GM19239 (cell line): Measurements from ENCODE around the gene SLC6A11.

ENCODE experiments used
- DNase-seq: peaks from one replicate; pipeline ENCODE4 v3.0.0; 2011; ENCODE audit warnings: low spot score; ENCODE audit not compliant: insufficient read length
- FAIRE-seq: peaks from 2 replicates; lab custom pipeline; 2011; peaks lifted over from hg19 to GRCh38; lab: Jason Lieb, UNC

The SLC6A11 gene

GRCh38 chr3:10972072-10972782 is 156.2 kb downstream of the SLC6A11 start:
- DNase-seq (no peak), FAIRE-seq (no peak)

- FAIRE-seq = no peak
These were observed 157.1 kb downstream of the SLC6A11 start for GRCh38 chr3:10973046-10973595.

GRCh38 chr3:10974131-10974530 is 158.1 kb downstream of the SLC6A11 start:
- DNase-seq (no peak), FAIRE-seq (no peak)

More at GRCh38 chr3:10973046-10973595, 157.1 kb downstream of the SLC6A11 start:
- DNase-seq = no peak

- DNase-seq (no peak), FAIRE-seq (no peak)
These were observed 158.8 kb downstream of the SLC6A11 start for GRCh38 chr3:10974746-10975375.

GRCh38 chr3:10975695-10976234 is 159.7 kb downstream of the SLC6A11 start:
- FAIRE-seq = no peak
- no peak for DNase-seq

GRCh38 chr3:10976770-10977169 is 160.7 kb downstream of the SLC6A11 start:
- FAIRE-seq = no peak

GRCh38 chr3:10977892-10978510 is 162.0 kb downstream of the SLC6A11 start:
- FAIRE-seq = no peak
- DNase-seq = no peak

More at GRCh38 chr3:10976770-10977169, 160.7 kb downstream of the SLC6A11 start:
- DNase-seq = no peak

GRCh38 chr3:10978956-10979355 is 162.9 kb downstream of the SLC6A11 start:
- DNase-seq (no peak), FAIRE-seq (no peak)

- no peak for FAIRE-seq
- DNase-seq = no peak
These were observed 164.3 kb downstream of the SLC6A11 start for GRCh38 chr3:10980312-10980711.

GRCh38 chr3:10981031-10981430 is 165.0 kb downstream of the SLC6A11 start:
- DNase-seq = no peak
- FAIRE-seq = no peak

GRCh38 chr3:10981961-10982360 is 165.9 kb downstream of the SLC6A11 start:
- no peak for DNase-seq
- no peak for FAIRE-seq

GRCh38 chr3:10982782-10983181 is 166.8 kb downstream of the SLC6A11 start:
- FAIRE-seq (no peak), DNase-seq (no peak)

GRCh38 chr3:10983219-10983916 is 167.3 kb downstream of the SLC6A11 start:
- DNase-seq = peak; percentile 71
- peak; percentile 79 for FAIRE-seq

- no peak for FAIRE-seq
- DNase-seq = no peak
These were observed 168.4 kb downstream of the SLC6A11 start for GRCh38 chr3:10984371-10984896.

- FAIRE-seq = no peak
These were observed 169.2 kb downstream of the SLC6A11 start for GRCh38 chr3:10985181-10985580.

GRCh38 chr3:10986592-10986991 is 170.6 kb downstream of the SLC6A11 start:
- FAIRE-seq (no peak), DNase-seq (no peak)

More at GRCh38 chr3:10985181-10985580, 169.2 kb downstream of the SLC6A11 start:
- DNase-seq = no peak

GRCh38 chr3:10988001-10988665 is 172.1 kb downstream of the SLC6A11 start:
- no peak for FAIRE-seq

GRCh38 chr3:10988991-10989484 is 173.0 kb downstream of the SLC6A11 start:
- no peak for DNase-seq
- no peak for FAIRE-seq

More at GRCh38 chr3:10988001-10988665, 172.1 kb downstream of the SLC6A11 start:
- DNase-seq = no peak
